Stimulated activated CD4-positive, alpha-beta T cell treated with anti-CD3 and anti-CD28 coated beads, Interleukin-4, amount 100 ng/mL, for 24 hours (primary cell): ENCODE results near the gene FKBP7.
"Not testable (repeated sequence)": the region's sequence is repeated elsewhere in the genome, so short reads cannot be mapped to it uniquely, and the experiment has no call there.

Source experiments
- DNase-seq: peaks from one replicate; pipeline ENCODE4 v3.0.0-alpha.2; 2020

FKBP7 gene

GRCh38 chr2:178478439-178479274, at the start of gene FKBP7:
FKBP7 (minus strand) TSS chr2:178478600; CDS start chr2:178478499, 101 bp downstream.
- peak; percentile 81 for DNase-seq

GRCh38 chr2:178527592-178527991, 49.2 kb upstream of the FKBP7 start:
- no peak for DNase-seq

GRCh38 chr2:178526256-178526655, 47.9 kb upstream of the FKBP7 start:
- DNase-seq, result no peak

GRCh38 chr2:178525460-178525859, 47.1 kb upstream of the FKBP7 start:
- not testable (repeated sequence) for DNase-seq

GRCh38 chr2:178525010-178525409, 46.6 kb upstream of the FKBP7 start:
- DNase-seq, result not testable (repeated sequence)

GRCh38 chr2:178523596-178524134, 45.3 kb upstream of the FKBP7 start:
- DNase-seq, result no peak

- DNase-seq, result peak; percentile 85
These were observed 44.7 kb upstream of the FKBP7 start for GRCh38 chr2:178522950-178523595.

- DNase-seq, result peak; percentile 47
These were observed 43.1 kb upstream of the FKBP7 start for GRCh38 chr2:178521304-178522150.

GRCh38 chr2:178517496-178517895, 39.1 kb upstream of the FKBP7 start:
- DNase-seq, result no peak

GRCh38 chr2:178514664-178515063, 36.3 kb upstream of the FKBP7 start:
- peak; percentile 58 for DNase-seq

- no peak for DNase-seq
These were observed 35.5 kb upstream of the FKBP7 start for GRCh38 chr2:178513876-178514275.

- DNase-seq, result no peak
These were observed 34.1 kb upstream of the FKBP7 start for GRCh38 chr2:178512484-178512883.

GRCh38 chr2:178510384-178510783, 32.0 kb upstream of the FKBP7 start:
- no peak for DNase-seq

- no peak for DNase-seq
These were observed 30.2 kb upstream of the FKBP7 start for GRCh38 chr2:178508646-178509045.

- no peak for DNase-seq
These were observed 28.5 kb upstream of the FKBP7 start for GRCh38 chr2:178506949-178507348.

- DNase-seq, result no peak
These were observed 28.1 kb upstream of the FKBP7 start for GRCh38 chr2:178506524-178506923.

- DNase-seq, result no peak
These were observed 27.7 kb upstream of the FKBP7 start for GRCh38 chr2:178506101-178506500.

- no peak for DNase-seq
These were observed 24.4 kb upstream of the FKBP7 start for GRCh38 chr2:178502751-178503150.

- no peak for DNase-seq
These were observed 21.2 kb upstream of the FKBP7 start for GRCh38 chr2:178499640-178500039.

- no peak for DNase-seq
These were observed 19.7 kb upstream of the FKBP7 start for GRCh38 chr2:178498137-178498536.

GRCh38 chr2:178496049-178496448, 17.6 kb upstream of the FKBP7 start:
- no peak for DNase-seq

GRCh38 chr2:178491612-178492011, 13.2 kb upstream of the FKBP7 start:
- DNase-seq, result no peak

- DNase-seq, result no peak
These were observed 7.0 kb upstream of the FKBP7 start for GRCh38 chr2:178485356-178485755.
